GM12891 (cell line): ENCODE data around the gene ZNF827.

ENCODE experiments used
- POLR2A ChIP-seq: IDR thresholded peaks from 2 replicates; pipeline ENCODE4 v1.6.1; 2011; ENCODE audit warnings: low read depth, low read length, control low read depth
- TAF1 ChIP-seq: IDR thresholded peaks from 2 replicates; pipeline ENCODE4 v1.6.1; 2011; ENCODE audit warnings: low read depth, low read length, control low read depth

- TF ChIP-seq POLR2A (no peak), TAF1 (no peak)
These were observed 55.4 kb downstream of the ZNF827 start for GRCh38 chr4:145883101-145883694.
